HepG2 (cell line): ENCODE measurements around the gene DNMT3B. TPM values are rescaled to one million over a fixed set of nuclear protein-coding genes. Genes with fewer than 3 reads are reported as not detected.

Experiments used
- ATAC-seq: fragments of 200-7000 bp; cut with Tn5 transposase; 3 replicates; pipeline ENCODE4 v1.9.1; 2020; ENCODE audit warnings: mild to moderate bottlenecking, moderate library complexity
- BruUV-seq: library from RNA; stranded (reverse); fragments of 400-500 nt; replicated peaks from 2 replicates; lab custom pipeline; 2021; lab: Mats Ljungman, UMichigan
- CTCF ChIA-PET: fragments of 300-600 bp; formaldehyde crosslinking; extraction: SDS; loops from one replicate; lab custom pipeline; 2021; ENCODE audit warnings: low total read pairs, inconsistent platforms, low intra/inter-chr PET ratio; lab: Yijun Ruan, JAX
- POLR2A ChIA-PET: fragments of 350-600 bp; sonication (Branson Sonifier 250); formaldehyde crosslinking; loops from one replicate; lab custom pipeline; 2020; ENCODE audit warnings: antibody characterized with exemption, inconsistent platforms; lab: Yijun Ruan, JAX
- DNase-seq: peaks from one replicate; pipeline ENCODE4 v3.0.0-alpha.2; 2015; ENCODE audit warnings: low spot score
- FAIRE-seq: peaks from 3 replicates; lab custom pipeline; 2011; peaks lifted over from hg19 to GRCh38; lab: Jason Lieb, UNC
- H2AFZ ChIP-seq: one replicate; pipeline ENCODE4 v1.6.1; 2011; ENCODE audit warnings: low read length, inconsistent platforms
- H3K27ac ChIP-seq: fragments of 300-600 bp; 3 replicates; pipeline ENCODE4 v1.8.0; 2011; ENCODE audit warnings: mixed run types, mild to moderate bottlenecking, mixed read lengths, low read length, inconsistent platforms; ENCODE audit not compliant: insufficient read depth; ENCODE audit errors: extremely low read length
- H3K27me3 ChIP-seq, 2 experiments: fragments of 200-600 bp in 1 of 2; 2 replicates in 1 of 2; 3 replicates in 1 of 2; pipeline versions ENCODE4 v1.6.0 to v1.8.0; 2011; ENCODE audit warnings: low read length in 2 of 2, mild to moderate bottlenecking in 2 of 2, moderate library complexity in 2 of 2, inconsistent platforms in 1 of 2; ENCODE audit not compliant: insufficient read depth in 2 of 2, control insufficient read depth in 1 of 2
- H3K36me3 ChIP-seq, 2 experiments: fragments of 200-600 bp in 1 of 2; replicated peaks in 1 of 2; 2 replicates in 1 of 2; 3 replicates in 1 of 2; pipeline versions ENCODE4 v1.5.1 to v1.8.0; 2011; ENCODE audit warnings: low read length in 2 of 2, inconsistent platforms in 1 of 2; ENCODE audit not compliant: insufficient read depth in 2 of 2, control insufficient read depth in 1 of 2
- H3K4me1 ChIP-seq: 2 replicates; pipeline ENCODE4 v1.5.1; 2012; ENCODE audit warnings: low read length, inconsistent platforms; ENCODE audit not compliant: insufficient read depth
- H3K4me2 ChIP-seq: 2 replicates; pipeline ENCODE4 v1.6.0; 2011; ENCODE audit warnings: low read depth, low read length, inconsistent platforms
- H3K4me3 ChIP-seq, 3 experiments: fragments of 200-600 bp in 1 of 3; sonication (generic), shearing (Covaris generic) in 1 of 3; replicated peaks in 1 of 3; 2 replicates each; pipeline ENCODE4 v1.5.1; 2011 to 2016; ENCODE audit warnings: low read length in 3 of 3, inconsistent platforms in 2 of 3, low read depth in 2 of 3, mild to moderate bottlenecking in 2 of 3, control low read depth in 1 of 3, mixed read lengths in 1 of 3; ENCODE audit not compliant: insufficient read depth in 1 of 3
- H3K79me2 ChIP-seq: one replicate; pipeline ENCODE4 v1.6.1; 2011; ENCODE audit warnings: low read length, inconsistent platforms; ENCODE audit not compliant: insufficient read depth
- H3K9ac ChIP-seq: 2 replicates; pipeline ENCODE4 v1.6.0; 2011; ENCODE audit warnings: mild to moderate bottlenecking, low read depth, low read length, inconsistent platforms; ENCODE audit not compliant: insufficient read depth
- H3K9me3 ChIP-seq: 2 replicates; pipeline ENCODE4 v1.5.1; 2012; ENCODE audit warnings: mild to moderate bottlenecking, low read length
- H4K20me1 ChIP-seq: 2 replicates; pipeline ENCODE4 v1.6.0; 2011; ENCODE audit warnings: inconsistent platforms, mild to moderate bottlenecking, low read length, moderate library complexity; ENCODE audit not compliant: insufficient read depth
- AGO2 ChIP-seq: fragments of 200-400 bp; formaldehyde crosslinking; optimal IDR thresholded peaks from 2 replicates; pipeline ENCODE3; 2017; ENCODE audit warnings: mild to moderate bottlenecking, low read depth, low read length, moderate library complexity
- FOXC1 ChIP-seq: sonication (generic); formaldehyde crosslinking; IDR thresholded peaks from 2 replicates; pipeline ENCODE4 v1.8.0; 2022; ENCODE audit warnings: mild to moderate bottlenecking, missing genetic modification reagents, borderline replicate concordance
- JDP2 ChIP-seq: sonication (generic); formaldehyde crosslinking; IDR thresholded peaks from 2 replicates; pipeline ENCODE4 v1.8.1; 2022; ENCODE audit warnings: missing genetic modification reagents, borderline replicate concordance
- NR0B2 ChIP-seq: sonication (generic); formaldehyde crosslinking; IDR thresholded peaks from 2 replicates; pipeline ENCODE4 v1.4.0; 2020; ENCODE audit warnings: mild to moderate bottlenecking, missing genetic modification reagents
- PAWR ChIP-seq: sonication (generic); formaldehyde crosslinking; IDR thresholded peaks from 2 replicates; pipeline ENCODE4 v1.4.0; 2020; ENCODE audit warnings: missing genetic modification reagents, mild to moderate bottlenecking, borderline replicate concordance
- TCF7L2 ChIP-seq: IDR thresholded peaks from 2 replicates; pipeline ENCODE4 v1.6.1; 2011; ENCODE audit warnings: mild to moderate bottlenecking, low read depth, low read length, moderate library complexity
- TMF1 ChIP-seq: sonication (generic); formaldehyde crosslinking; IDR thresholded peaks from 2 replicates; pipeline ENCODE4 v1.8.1; 2022; ENCODE audit warnings: low read depth, missing genetic modification reagents
- U2AF2 ChIP-seq: fragments of 200-400 bp; formaldehyde crosslinking; IDR thresholded peaks from 2 replicates; pipeline ENCODE4 v1.6.1; 2017; ENCODE audit warnings: low read depth, mild to moderate bottlenecking, low read length
- ZMYM2 ChIP-seq: sonication (generic); formaldehyde crosslinking; IDR thresholded peaks from 2 replicates; pipeline ENCODE4 v1.8.0; 2022; ENCODE audit warnings: mild to moderate bottlenecking, missing genetic modification reagents
- ZNF431 ChIP-seq: sonication (generic); formaldehyde crosslinking; IDR thresholded peaks from 2 replicates; pipeline ENCODE4 v1.9.0; 2022; ENCODE audit warnings: missing genetic modification reagents, low read depth, mild to moderate bottlenecking, borderline replicate concordance
- ZNF547 ChIP-seq: sonication (generic); formaldehyde crosslinking; IDR thresholded peaks from 2 replicates; pipeline ENCODE4 v1.5.1; 2020; ENCODE audit warnings: mild to moderate bottlenecking, missing genetic modification reagents
- ZNF614 ChIP-seq: IDR thresholded peaks from 2 replicates; pipeline ENCODE4 v1.6.1; 2018; ENCODE audit warnings: missing biosample characterization, missing genetic modification reagents, inconsistent platforms, borderline replicate concordance
- WGBS: methylation state at CpG from one replicate; pipeline ENCODE4 v1.1.6; 2017; ENCODE audit warnings: low lambda C conversion rate; 5-methylcytosine and 5-hydroxymethylcytosine counted together
- in situ Hi-C: cut with HindIII; loops from 2 replicates; pipeline ENCODE4 v1.10.0; 2017; ENCODE audit warnings: low pct_unique_long_range_greater_than_20kb; ENCODE audit not compliant: extremely low pct_ligation_motif_present
- intact Hi-C: fragments of 100-400 bp; cut with micrococcal nuclease; formaldehyde crosslinking; loops from one replicate; pipeline ENCODE4 v1.10.0; 2022; ENCODE audit not compliant: unreplicated experiment
- polyA plus RNA-seq, 8 experiments: library from polyadenylated mRNA; depleted of rRNA in 3 of 8; stranded (reverse) in 7 of 8; unstranded in 1 of 8; fragments of >200 nt; fragmentation: Illumina TruSeq in 4 of 8; extraction: Trizol in 4 of 8; gene quantifications; 2 replicates each; pipeline versions ENCODE4 v1.2.1 to v1.2.3, GENCODE V29; 2011 to 2016; ENCODE audit warnings: low read depth in 4 of 8, missing spikeins in 1 of 8, mixed read lengths in 1 of 8; ENCODE audit not compliant: insufficient read depth in 1 of 8
- total RNA-seq, 5 experiments: library from RNA; depleted of rRNA; stranded (reverse); fragments of >200 nt; fragmentation: Illumina TruSeq; extraction: Trizol; gene quantifications; 2 replicates each; pipeline ENCODE4 v1.2.3, GENCODE V29; 2016; ENCODE audit warnings: low read depth in 1 of 5

DNMT3B gene
- total and polyA plus RNA-seq, 2 of the 13 experiments (the other 11 are each of a cell fraction or from before 2014, with no cell fraction given), result 3.8 to 13.9 TPM

- intact Hi-C loops, result loop anchor here (10.0 kb wide), 1 partner anchor 248 kb away; no protein-coding TSS in a partner anchor
These were observed 11.0 kb downstream of the DNMT3B start for GRCh38 chr20:32773223-32773622.

GRCh38 chr20:32773855-32774254, 11.7 kb downstream of the DNMT3B start:
- ATAC-seq (no peak), FAIRE-seq (no peak), DNase-seq (no peak)
- in situ Hi-C loops, result loop anchor here (25.0 kb wide), 1 partner anchor 262 kb away; no protein-coding TSS in a partner anchor
- H3K27me3 ChIP-seq, result no peaks in the 10 kb centered on the region
- intact Hi-C loops, result loop anchor here (10.0 kb wide), 1 partner anchor 249 kb away; no protein-coding TSS in a partner anchor
- H3K79me2 ChIP-seq, result no peaks in the 10 kb centered on the region
- H3K9ac ChIP-seq, result no peak overlapping the region
- CTCF ChIA-PET, result no interaction called here
- H4K20me1 ChIP-seq, result no peaks in the 10 kb centered on the region
- H3K9me3 ChIP-seq, result no peaks in the 10 kb centered on the region
- BruUV-seq, result no TSS peak
- WGBS, result 96% methylated on average over 8 of the region's 8 CpGs
- POLR2A ChIA-PET, result no interaction called here
- H2AFZ ChIP-seq, result no peak overlapping the region
- no peak overlapping the region for H3K27ac ChIP-seq
- TF ChIP-seq PAWR (CRISPR knock-in tag) (no peak), FOXC1 (CRISPR knock-in tag) (no peak), AGO2 (no peak), ZNF547 (CRISPR knock-in tag) (no peak), TCF7L2 (no peak), TMF1 (CRISPR knock-in tag) (no peak), JDP2 (CRISPR knock-in tag) (no peak), NR0B2 (CRISPR knock-in tag) (no peak), ZNF614 (CRISPR knock-in tag) (no peak), ZNF431 (CRISPR knock-in tag) (no peak), ZMYM2 (CRISPR knock-in tag) (no peak)
- peaks cover 51% of the 10 kb centered on the region for H3K4me1 ChIP-seq
- no peaks in the 10 kb centered on the region for H3K36me3 ChIP-seq
- H3K4me3 ChIP-seq, result no peak overlapping the region
- H3K4me2 ChIP-seq, result no peak overlapping the region

More at GRCh38 chr20:32773223-32773622, 11.0 kb downstream of the DNMT3B start:
- DNase-seq (no peak), ATAC-seq (no peak), FAIRE-seq (no peak)
- no peak for TF ChIP-seq U2AF2
- H3K27me3 ChIP-seq, result no peaks in the 10 kb centered on the region
- H3K4me1 ChIP-seq, result peaks cover 49% of the 10 kb centered on the region
- no peaks in the 10 kb centered on the region for H3K36me3 ChIP-seq
- 91% methylated on average over 2 of the region's 2 CpGs for WGBS
- ChIA-PET CTCF (no interaction called here), POLR2A (no interaction called here)
- H2AFZ ChIP-seq, result no peak overlapping the region
- no peak overlapping the region for H3K4me3 ChIP-seq
- in situ Hi-C loops, result loop anchor here (25.0 kb wide), 1 partner anchor 261 kb away; no protein-coding TSS in a partner anchor
- no peak overlapping the region for H3K4me2 ChIP-seq
- no peak overlapping the region for H3K9ac ChIP-seq
- no peak overlapping the region for H3K27ac ChIP-seq
- H3K79me2 ChIP-seq, result no peaks in the 10 kb centered on the region
- H4K20me1 ChIP-seq, result no peaks in the 10 kb centered on the region
- no TSS peak for BruUV-seq
- no peaks in the 10 kb centered on the region for H3K9me3 ChIP-seq
